ENCODE data around the gene ADAMTS2.

ADAMTS2 gene

DNA sequence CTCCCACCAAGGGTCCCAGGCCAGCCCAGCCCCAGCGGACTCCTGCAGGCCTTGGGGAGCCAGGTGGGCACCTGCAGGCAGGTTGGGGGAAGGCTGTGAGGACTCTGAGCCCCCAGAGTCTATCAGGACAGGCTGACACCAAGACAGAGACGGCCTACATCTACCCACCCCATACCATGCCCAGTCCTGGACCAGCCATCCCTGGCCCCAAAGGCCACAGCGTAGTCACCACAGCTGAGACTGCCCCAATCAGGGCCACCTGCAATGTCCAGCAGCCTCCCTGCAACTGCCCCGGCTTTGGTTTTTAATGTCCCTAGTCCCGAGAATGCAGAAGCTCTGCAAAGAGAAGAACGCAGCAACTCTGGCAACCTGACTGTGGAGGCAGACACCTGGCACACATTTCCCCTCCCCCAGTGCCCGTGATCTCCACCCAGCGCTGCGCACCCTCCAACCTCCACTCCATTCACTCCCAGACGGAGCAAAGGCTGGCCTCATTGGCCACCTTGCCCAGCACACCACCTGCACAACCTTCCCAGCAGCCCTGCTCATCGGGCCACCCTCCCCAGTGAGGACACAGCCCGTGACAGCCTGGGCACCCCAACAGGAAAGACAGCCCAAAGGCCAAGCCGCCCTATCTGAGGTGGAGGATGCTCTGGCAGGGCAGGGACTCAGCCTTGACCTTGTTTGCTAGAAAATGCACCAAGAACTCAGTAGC is 14.9 kb downstream of the ADAMTS2 start:
- Histone ChIP-seq H2AFZ (ENCODE audit: low read depth, low read length) (no peak overlapping the region), H3K9me3 (ENCODE audit: control insufficient read depth, low read length) (no peaks in the 10 kb centered on the region), H3K27me3 (ENCODE audit: control insufficient read depth in 1 of 2, insufficient read depth in 1 of 2, low read length in 2 of 2) (no peaks in the 10 kb centered on the region), H3K14ac (ENCODE audit: low read length in 2 of 2) (peak overlapping the region in 1 of 2 experiments; percentile 20), H4K8ac (ENCODE audit: low read length) (peak overlapping the region; percentile 15), H3K27ac (ENCODE audit: low read length, poor library complexity, severe bottlenecking) (no peak overlapping the region), H3K4me1 (ENCODE audit: control insufficient read depth, insufficient read depth, low read depth, low read length) (no peaks in the 10 kb centered on the region), H4K91ac (ENCODE audit: low read length) (peak overlapping the region; percentile 90), H3K9ac (ENCODE audit: low read length) (no peak overlapping the region), H3K4me2 (ENCODE audit: low read length, poor library complexity, severe bottlenecking) (no peak overlapping the region), H2AK5ac (ENCODE audit: low read length, severe bottlenecking) (no peak overlapping the region), H3K18ac (ENCODE audit: low read depth in 1 of 2, low read length in 2 of 2) (peak overlapping the region in 1 of 2 experiments; percentile 46), H2BK120ac (ENCODE audit: low read depth, low read length) (peak overlapping the region; percentile 61), H2BK15ac (ENCODE audit: low read depth, poor library complexity, severe bottlenecking) (peak overlapping the region; percentile 46), H3K23ac (ENCODE audit: low read length in 2 of 2) (no peak overlapping the region), H2BK12ac (ENCODE audit: low read length in 2 of 2) (no peak overlapping the region), H2BK5ac (ENCODE audit: low read depth, low read length, poor library complexity, severe bottlenecking) (no peak overlapping the region), H3K4me3 (ENCODE audit: insufficient read depth in 1 of 2, low read depth in 1 of 2, low read length in 2 of 2) (no peak overlapping the region), H3K4ac (ENCODE audit: low read depth in 1 of 2, low read length in 2 of 2) (no peak overlapping the region), H3K36me3 (ENCODE audit: control insufficient read depth in 1 of 2, insufficient read depth in 2 of 2, low read depth in 1 of 2, low read length in 2 of 2) (peaks cover 0 to 6% of the 10 kb centered on the region in 2 experiments), H3K79me1 (replicated peaks; ENCODE audit: low read length, poor library complexity, severe bottlenecking) (no peaks in the 10 kb centered on the region)
- WGBS = 89% methylated on average over 13 of the region's 13 CpGs
- no peak for DNase-seq

DNA sequence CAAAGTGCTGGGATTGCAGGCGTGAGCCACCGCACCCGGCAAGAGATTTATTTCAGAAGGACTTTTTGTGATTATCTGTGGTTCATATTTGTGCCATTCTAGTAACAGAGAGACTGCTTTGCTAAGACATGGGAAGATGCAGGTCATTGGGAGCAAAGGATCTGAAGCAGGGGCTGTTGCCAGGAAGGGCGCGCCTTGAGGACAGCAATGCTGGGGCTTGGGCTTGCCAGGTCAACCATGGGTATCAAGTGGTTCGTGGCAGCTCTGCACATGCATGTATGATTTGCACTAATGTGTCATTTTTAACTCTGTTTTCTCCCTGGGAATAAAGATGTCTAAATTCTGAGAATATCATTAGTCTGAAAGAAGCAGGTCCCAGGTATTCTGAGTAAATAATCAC is 17.0 kb downstream of the ADAMTS2 start:
- Histone ChIP-seq H4K91ac (ENCODE audit: low read length) (no peak overlapping the region), H3K9ac (ENCODE audit: low read length) (no peak overlapping the region), H3K4me1 (ENCODE audit: control insufficient read depth, insufficient read depth, low read depth, low read length) (no peaks in the 10 kb centered on the region), H3K27ac (ENCODE audit: low read length, poor library complexity, severe bottlenecking) (no peak overlapping the region), H2AK5ac (ENCODE audit: low read length, severe bottlenecking) (no peak overlapping the region), H3K14ac (ENCODE audit: low read length in 2 of 2) (no peak overlapping the region), H2BK120ac (ENCODE audit: low read depth, low read length) (no peak overlapping the region), H3K36me3 (ENCODE audit: control insufficient read depth in 1 of 2, insufficient read depth in 2 of 2, low read depth in 1 of 2, low read length in 2 of 2) (no peaks in the 10 kb centered on the region), H2BK12ac (ENCODE audit: low read length in 2 of 2) (no peak overlapping the region), H3K27me3 (ENCODE audit: control insufficient read depth in 1 of 2, insufficient read depth in 1 of 2, low read length in 2 of 2) (no peaks in the 10 kb centered on the region), H2AFZ (ENCODE audit: low read depth, low read length) (no peak overlapping the region), H3K79me1 (replicated peaks; ENCODE audit: low read length, poor library complexity, severe bottlenecking) (no peaks in the 10 kb centered on the region), H3K18ac (ENCODE audit: low read depth in 1 of 2, low read length in 2 of 2) (no peak overlapping the region), H3K23ac (ENCODE audit: low read length in 2 of 2) (no peak overlapping the region), H2BK5ac (ENCODE audit: low read depth, low read length, poor library complexity, severe bottlenecking) (no peak overlapping the region), H2BK15ac (ENCODE audit: low read depth, poor library complexity, severe bottlenecking) (no peak overlapping the region), H4K8ac (ENCODE audit: low read length) (no peak overlapping the region), H3K4ac (ENCODE audit: low read depth in 1 of 2, low read length in 2 of 2) (no peak overlapping the region), H3K9me3 (ENCODE audit: control insufficient read depth, low read length) (no peaks in the 10 kb centered on the region), H3K4me2 (ENCODE audit: low read length, poor library complexity, severe bottlenecking) (no peak overlapping the region), H3K4me3 (ENCODE audit: insufficient read depth in 1 of 2, low read depth in 1 of 2, low read length in 2 of 2) (no peak overlapping the region)
- WGBS = 97% methylated on average over 5 of the region's 6 CpGs
- no peak for DNase-seq

DNA sequence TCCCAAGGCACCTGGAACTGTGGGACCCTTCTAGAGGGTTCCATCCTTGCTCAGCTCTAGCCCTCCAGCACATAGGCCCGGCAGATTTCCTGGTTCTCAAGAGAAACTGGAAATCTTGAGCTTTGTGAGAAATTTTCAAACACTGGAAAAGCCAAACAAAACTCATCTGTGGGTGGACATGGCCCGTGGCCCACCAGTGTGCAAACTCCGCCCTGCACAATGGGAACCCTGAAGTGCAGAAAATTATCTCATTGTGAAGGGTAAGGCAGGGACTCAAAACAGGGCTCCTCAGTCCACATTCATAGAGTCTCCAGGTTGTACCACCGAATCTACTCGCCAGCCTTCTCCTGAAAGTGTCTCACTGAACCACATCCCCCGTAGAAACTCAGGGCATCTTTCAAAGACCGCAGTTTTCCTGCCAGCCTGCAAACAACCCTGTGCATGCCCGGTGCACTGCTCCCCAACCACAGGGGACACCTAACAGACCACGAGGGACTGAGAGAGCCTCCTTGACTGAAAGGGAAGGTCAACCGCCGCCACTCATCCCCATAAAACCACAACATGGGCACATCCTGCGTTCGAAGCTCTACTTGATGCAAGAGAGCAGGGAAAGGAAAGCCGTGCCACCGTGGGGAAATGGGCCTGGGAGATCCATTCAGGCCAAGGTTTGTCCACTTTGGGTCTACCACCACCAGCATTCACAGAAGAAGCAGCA is 18.1 kb downstream of the ADAMTS2 start:
- H2BK15ac ChIP-seq (ENCODE audit: low read depth, poor library complexity, severe bottlenecking) = no peak overlapping the region
- no peak overlapping the region for H3K18ac ChIP-seq (ENCODE audit: low read depth in 1 of 2, low read length in 2 of 2)

More for the DNA sequence above, 18.1 kb downstream of the ADAMTS2 start:
- no peak overlapping the region for H3K27ac ChIP-seq (ENCODE audit: low read length, poor library complexity, severe bottlenecking)
- no peak for DNase-seq
- no peak overlapping the region for H3K4me2 ChIP-seq (ENCODE audit: low read length, poor library complexity, severe bottlenecking)
- H3K14ac ChIP-seq (ENCODE audit: low read length in 2 of 2) = no peak overlapping the region
- 91% methylated on average over 15 of the region's 15 CpGs for WGBS
- H2BK12ac ChIP-seq (ENCODE audit: low read length in 2 of 2) = no peak overlapping the region
- no peak overlapping the region for H2AFZ ChIP-seq (ENCODE audit: low read depth, low read length)
- no peaks in the 10 kb centered on the region for H3K27me3 ChIP-seq (ENCODE audit: control insufficient read depth in 1 of 2, insufficient read depth in 1 of 2, low read length in 2 of 2)
- no peak overlapping the region for H3K23ac ChIP-seq (ENCODE audit: low read length in 2 of 2)
- H3K4me3 ChIP-seq (ENCODE audit: insufficient read depth in 1 of 2, low read depth in 1 of 2, low read length in 2 of 2) = peak overlapping the region in 1 of 2 experiments; percentile 57
- no peaks in the 10 kb centered on the region for H3K4me1 ChIP-seq (ENCODE audit: control insufficient read depth, insufficient read depth, low read depth, low read length)
- H2BK120ac ChIP-seq (ENCODE audit: low read depth, low read length) = no peak overlapping the region
- no peak overlapping the region for H4K8ac ChIP-seq (ENCODE audit: low read length)
- H2AK5ac ChIP-seq (ENCODE audit: low read length, severe bottlenecking) = no peak overlapping the region
- peak overlapping the region; percentile 86 for H3K9ac ChIP-seq (ENCODE audit: low read length)
- H3K4ac ChIP-seq (ENCODE audit: low read depth in 1 of 2, low read length in 2 of 2) = no peak overlapping the region
- no peaks in the 10 kb centered on the region for H3K36me3 ChIP-seq (ENCODE audit: control insufficient read depth in 1 of 2, insufficient read depth in 2 of 2, low read depth in 1 of 2, low read length in 2 of 2)
- no peaks in the 10 kb centered on the region for H3K9me3 ChIP-seq (ENCODE audit: control insufficient read depth, low read length)
- no peaks in the 10 kb centered on the region for H3K79me1 ChIP-seq (replicated peaks; ENCODE audit: low read length, poor library complexity, severe bottlenecking)
- no peak overlapping the region for H4K91ac ChIP-seq (ENCODE audit: low read length)
- H2BK5ac ChIP-seq (ENCODE audit: low read depth, low read length, poor library complexity, severe bottlenecking) = no peak overlapping the region
